Prostate gland (tissue), 2 donors: ENCODE data around the gene PIK3CD.

ENCODE experiments used
- CTCF ChIP-seq, 4 experiments: fragments of 200-600 bp in 2 of 4; fragments of 450-650 bp in 2 of 4; sonication (generic) in 2 of 4; IDR thresholded peaks; 1 replicate in 3 of 4; 2 replicates in 1 of 4; pipeline ENCODE4 v1.5.1; 2016 to 2019; ENCODE audit warnings: antibody characterized with exemption in 4 of 4, mild to moderate bottlenecking in 2 of 4, moderate library complexity in 2 of 4
- POLR2AphosphoS5 ChIP-seq: sonication (generic); formaldehyde crosslinking; IDR thresholded peaks from one replicate; pipeline ENCODE4 v1.6.1; 2017; ENCODE audit warnings: antibody characterized with exemption

DNA sequence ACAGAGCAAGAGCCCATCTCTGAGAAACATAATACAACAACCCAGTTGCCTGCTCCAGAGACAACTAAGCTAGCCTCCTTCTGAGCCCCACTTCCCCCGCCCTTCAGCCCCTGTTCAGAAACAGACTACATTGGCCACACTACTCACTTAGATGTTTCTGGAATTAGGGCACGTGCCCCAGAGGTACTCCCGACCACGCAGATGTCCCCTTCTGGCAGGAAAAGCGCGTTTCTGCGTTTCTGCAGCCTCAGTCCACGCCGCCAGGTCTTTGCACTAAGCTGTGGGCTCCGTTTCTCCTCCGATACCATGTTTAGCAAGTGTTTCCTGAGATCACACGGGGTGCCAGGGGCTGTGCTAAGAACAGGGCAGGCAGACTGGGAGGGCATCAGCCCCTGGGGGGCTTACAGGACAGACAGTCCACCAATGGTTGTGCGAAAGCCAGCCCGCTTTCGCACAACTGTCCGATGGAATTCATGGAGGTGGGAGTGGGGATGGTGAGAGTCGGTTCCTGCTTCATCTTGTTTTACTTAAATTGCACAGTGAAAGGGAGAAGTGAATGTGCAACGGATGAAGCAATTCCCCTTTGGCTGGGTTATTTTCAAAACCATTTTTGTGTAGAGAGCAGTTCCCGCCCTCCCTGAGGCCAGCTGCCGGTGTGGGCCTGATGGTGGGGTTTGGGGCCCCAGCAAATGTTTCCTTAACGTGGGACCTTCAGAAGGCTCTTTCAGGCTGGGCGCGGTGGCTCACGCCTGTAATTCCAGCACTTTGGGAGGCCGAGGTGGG, 2.7 kb downstream of the PIK3CD start:
- TF ChIP-seq CTCF (IDR thresholded peaks at IDR 0.05) (no peak), POLR2AphosphoS5 (no peak)
